ENCODE results near the gene ECHDC3. TPM values are rescaled to one million over a fixed set of nuclear protein-coding genes. Genes with fewer than 3 reads are reported as not detected.
"Not testable (repeated sequence)": the region's sequence is repeated elsewhere in the genome, so short reads cannot be mapped to it uniquely, and the experiment has no call there.

Gene ECHDC3
- total RNA-seq, 1 experiment from 2014 or later, result not detected

DNA sequence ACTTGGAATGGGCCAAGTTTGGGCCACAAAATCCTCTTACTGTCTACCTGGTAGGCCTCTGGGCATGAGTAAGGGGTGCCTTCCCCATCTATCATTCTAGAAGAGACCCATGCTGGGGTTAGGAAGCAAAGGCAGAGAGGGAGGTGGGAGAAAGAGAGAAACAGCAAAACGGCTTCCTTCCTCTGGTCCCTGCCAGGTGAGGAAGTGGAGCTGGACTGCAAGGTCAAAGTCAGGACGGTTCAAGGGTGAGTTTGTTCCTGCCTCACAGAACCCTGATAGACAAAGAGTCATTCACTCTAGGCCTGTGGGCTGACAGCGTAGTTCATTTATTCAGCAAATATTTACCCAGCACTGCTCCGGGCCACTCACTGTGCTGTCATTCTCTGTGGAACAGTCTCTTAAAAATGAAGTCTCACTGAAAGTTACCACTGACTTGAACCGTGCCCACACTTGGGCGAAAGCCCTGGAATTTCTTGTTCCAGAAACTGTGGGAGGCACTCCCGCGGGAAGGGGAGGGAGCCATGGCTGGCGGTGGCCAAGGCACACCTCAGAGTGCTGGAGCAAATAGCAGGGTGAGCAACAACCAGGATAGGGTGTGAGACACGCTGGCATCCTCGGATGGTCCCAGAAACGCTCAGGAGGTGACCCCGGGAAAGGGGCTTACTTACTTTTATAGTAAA lies 26.2 kb upstream of the ECHDC3 start:
- no peak for DNase-seq (ENCODE audit: low spot score)

DNA sequence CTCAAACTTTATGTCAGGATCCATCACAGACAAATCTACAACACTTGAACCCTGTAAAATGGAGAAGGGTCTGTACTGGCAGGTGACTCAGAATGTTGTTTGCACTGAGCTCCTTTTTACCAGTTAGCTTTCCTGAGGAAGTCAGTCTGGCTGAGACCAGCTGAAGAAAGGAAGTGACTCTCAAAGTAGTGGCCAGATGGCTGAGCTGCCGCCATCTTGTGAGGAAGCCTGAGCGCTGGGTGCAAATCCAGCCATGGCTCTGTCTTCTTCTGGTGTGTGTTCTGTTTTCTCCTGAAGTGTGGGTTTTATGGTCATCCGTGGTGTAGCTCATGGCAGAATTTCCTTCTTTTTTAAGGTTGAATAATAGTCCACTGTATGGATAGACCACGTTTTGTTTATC lies 25.5 kb upstream of the ECHDC3 start:
- DNase-seq (ENCODE audit: low spot score), result no peak

DNA sequence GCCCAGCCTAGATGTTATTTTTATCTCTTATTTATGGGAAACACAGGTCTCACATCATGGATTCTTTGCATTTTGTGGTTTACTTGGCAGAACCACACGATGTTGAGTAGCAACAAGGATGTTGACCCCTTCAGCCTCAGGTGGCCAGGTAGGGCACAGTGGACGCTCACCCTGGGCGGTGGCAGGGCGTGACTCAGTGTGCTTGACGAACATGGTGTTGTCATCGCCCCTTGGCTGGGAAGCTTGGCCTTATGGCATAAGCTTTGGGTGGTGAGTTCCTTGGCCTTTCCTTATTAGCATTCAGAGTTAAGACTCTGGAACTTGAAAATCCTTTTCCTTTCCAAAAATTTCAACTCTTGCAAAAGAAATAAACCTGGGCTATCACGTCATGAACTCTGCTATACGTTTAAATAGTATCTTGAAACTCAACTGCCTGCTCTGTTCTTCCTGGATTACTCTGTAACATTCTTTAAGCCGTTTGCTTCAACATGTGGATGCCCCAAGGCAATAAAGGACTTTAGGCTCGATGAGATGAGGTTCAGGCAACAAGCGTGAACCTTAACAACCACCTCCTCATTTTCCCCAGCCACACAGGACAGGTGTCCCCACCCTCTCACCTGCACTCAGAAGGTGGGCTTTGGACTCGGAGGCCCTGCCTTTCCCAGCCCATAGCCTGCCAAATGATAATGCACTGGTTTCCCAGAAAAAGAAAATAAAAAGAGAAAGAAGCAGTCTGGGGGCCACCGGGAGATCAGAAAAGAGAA lies 22.5 kb upstream of the ECHDC3 start:
- DNase-seq (ENCODE audit: low spot score), result peak; percentile 11

DNA sequence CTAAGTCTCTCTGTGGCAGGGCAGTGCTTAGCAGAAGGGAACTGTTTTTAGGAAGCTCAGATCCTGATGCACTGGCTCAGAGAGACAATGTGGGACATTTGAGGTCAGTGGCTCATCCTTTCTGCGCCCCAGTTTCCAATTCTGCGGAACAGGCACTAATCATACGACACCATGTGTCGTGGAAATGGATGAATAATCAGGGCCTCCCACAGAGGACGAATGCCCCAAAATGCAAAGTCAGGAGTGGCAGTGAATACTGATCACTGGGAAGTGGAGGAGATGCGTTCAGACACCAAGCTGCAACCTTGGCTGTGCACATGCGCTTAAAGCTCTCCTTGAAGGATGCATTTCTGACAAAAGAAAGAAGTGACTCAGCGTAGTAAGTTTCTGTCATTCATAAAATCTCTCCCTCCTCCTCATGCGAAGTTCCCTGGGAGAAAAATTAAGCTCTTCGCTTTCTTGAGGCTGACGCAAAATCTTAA lies 21.9 kb upstream of the ECHDC3 start:
- DNase-seq (ENCODE audit: low spot score), result no peak

DNA sequence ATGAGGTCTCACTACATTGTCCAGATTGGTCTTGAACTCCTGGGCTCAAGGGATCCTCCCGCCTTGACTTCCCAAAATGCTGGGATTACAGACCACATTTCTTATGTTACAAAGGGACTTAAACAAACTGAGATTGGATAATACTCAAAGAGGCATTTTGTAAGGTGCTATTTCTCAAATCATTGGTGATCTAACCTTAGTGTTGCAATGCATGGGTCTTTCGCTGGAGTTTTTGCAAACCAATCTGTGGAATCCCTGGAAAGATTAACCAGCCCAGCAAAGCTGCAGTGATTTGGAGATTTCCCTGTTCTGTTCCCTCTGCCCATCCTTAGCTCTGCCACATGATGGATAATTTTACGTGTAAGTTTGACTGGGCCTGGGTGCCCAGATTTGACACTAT lies 20.4 kb upstream of the ECHDC3 start:
- DNase-seq (ENCODE audit: low spot score), result no peak

DNA sequence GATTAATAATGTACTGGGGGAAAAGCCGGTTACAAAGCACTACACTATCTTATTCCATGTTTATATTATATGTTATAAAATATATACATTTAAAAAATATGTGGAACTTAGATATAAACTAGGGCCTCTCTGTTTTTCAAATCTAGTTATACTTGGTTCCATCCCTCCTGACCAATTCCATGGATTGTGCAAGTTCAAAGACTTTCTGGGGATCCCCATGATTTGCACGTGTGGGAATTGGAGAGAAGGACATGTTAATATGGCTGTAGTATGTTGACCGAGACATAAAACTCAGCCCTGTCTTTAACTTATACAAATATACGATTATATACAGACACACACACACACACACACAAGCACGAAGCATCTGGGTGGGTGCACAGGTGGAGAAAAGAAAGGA lies 18.8 kb upstream of the ECHDC3 start:
- no peak for DNase-seq (ENCODE audit: low spot score)

DNA sequence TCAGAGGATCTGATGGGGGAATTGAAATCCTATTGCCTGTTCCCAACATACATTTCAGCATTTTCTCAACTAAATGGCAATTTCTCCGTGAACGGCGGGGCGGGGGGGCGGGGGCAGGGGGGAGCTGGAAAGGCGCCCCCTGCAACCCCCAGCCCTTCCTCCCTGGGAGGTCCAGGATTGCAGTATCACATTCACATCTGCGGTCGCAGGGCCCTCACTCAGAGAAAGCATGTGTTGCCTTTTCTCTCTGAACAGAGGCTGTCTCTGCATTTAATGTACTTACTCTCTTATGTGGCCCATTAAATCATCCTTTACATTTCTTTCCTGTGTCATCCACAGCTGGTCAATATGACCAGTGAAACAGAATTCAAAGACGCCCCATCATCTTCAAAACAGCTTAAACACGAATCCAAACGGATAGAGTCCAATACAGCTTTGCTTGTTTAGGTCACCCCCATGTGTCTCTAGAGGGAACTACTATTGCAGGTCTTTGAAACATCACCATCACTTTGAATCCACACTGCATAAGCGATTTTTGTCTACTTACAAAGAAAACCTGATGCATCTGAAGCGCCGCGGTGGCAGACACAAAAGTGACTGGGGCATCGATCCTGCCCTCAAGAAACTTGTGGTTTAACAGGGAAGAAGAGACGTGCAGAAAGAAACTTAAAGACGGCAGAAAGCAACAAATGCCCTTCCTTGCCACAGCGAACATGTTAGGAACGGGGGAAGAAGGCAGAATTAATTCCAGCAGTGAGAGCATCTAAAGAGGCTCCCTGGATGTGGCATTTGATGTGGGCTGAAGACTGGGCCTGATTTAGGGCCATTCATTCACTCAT lies 17.0 kb upstream of the ECHDC3 start:
- DNase-seq (ENCODE audit: low spot score), result peak; percentile 65

DNA sequence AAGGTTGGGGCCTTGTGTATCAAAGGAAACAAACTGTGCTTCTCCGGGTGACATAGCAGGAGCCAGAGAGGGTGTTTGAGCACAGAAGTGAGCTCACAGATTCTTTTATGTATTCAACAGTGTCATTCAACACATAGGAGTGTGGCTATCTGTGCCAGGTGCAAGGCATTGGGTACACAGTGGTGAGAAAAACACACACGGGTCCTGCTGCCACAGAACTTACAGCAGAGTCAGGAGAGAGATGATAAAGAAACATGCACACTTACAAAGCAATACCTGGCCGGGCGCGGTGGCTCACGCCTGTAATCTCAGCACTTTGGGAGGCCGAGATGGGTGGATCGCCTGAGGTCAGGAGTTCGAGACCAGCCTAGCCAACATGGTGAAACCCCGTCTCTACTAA lies 16.3 kb upstream of the ECHDC3 start:
- no peak for DNase-seq (ENCODE audit: low spot score)

DNA sequence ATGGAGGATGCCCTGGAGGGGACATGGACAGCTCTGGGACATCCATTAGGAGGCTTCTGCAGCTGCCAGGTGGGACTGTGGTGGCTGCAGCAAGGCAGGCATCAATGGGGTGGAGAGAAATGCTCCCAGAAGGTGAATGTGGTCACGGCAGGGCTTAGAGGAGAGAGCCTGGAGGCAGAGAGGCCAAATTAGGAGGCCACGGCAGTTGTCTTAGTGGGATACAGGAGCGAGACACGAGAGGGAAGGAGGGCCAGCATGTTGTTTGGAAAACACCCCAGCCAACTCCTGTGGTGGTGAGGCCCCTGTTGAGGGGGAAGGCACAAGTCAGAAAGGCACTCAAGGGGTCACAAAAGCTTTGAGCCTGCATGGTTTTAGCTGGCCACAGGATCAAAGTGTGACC lies 14.6 kb upstream of the ECHDC3 start:
- DNase-seq (ENCODE audit: low spot score), result no peak

DNA sequence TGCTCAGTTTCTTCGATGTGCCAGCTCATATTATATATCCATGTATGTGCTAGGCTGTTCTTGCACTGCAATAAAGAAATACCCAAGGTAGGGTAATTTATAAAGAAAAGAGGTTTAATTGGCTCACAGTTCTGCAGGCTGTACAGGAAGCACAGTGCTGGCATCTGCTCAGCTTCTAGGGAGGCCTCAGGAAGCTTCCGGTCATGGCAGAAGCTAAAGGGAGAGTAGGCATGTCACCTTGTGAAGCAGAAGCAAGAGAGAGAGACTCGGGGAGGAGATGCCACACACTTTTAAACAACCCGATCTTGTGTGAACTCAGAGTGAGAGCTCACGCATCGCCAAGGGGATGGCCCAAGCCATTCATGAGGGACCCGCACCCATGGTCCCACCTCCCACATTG lies 13.8 kb upstream of the ECHDC3 start:
- DNase-seq (ENCODE audit: low spot score), result no peak

DNA sequence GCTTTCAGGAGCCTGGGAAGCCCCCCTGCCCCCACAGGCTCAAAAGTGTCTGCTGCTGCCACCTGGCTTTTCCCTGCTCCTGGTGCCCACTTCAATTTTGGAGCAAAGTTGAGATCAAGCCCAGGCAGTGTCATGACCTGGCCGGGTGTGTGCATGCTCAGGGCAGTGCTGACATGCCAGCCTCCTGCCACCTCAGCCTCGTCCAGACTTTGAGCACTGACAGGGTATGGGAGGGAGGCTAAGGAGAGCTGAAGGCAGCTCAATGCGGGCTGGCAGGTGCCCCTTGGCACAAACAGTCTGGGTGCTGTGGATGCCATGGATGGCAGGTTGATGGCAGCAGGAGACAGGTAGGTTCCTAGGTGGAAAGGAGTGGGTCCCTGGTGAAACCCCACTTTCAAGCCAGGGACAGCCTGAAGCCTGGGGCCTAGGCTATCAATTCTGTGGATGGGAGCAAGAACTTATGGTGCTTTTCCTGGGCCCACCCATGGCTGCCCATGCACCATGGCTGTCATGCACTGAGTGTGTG lies 12.3 kb upstream of the ECHDC3 start:
- no peak for DNase-seq (ENCODE audit: low spot score)

DNA sequence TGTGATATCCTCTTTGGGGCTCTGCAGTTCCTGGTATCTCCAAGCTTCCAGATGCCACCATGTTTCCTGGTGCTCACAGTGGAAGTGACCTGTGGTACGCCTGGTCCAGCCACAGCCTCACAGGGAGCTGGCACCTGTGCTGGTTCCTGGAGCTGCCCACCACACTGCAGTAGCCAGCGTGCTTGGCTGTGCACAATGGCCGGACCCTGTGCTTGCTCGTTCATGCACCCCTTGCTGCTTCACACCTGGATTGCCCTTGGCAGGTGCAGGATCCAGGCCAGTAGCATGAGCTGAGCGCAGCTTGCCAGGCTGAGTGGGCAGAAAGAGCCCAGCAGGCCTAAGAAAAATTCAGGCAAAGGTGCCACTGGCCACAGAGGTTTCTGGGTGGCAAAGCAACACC lies 11.4 kb upstream of the ECHDC3 start:
- DNase-seq (ENCODE audit: low spot score), result no peak

DNA sequence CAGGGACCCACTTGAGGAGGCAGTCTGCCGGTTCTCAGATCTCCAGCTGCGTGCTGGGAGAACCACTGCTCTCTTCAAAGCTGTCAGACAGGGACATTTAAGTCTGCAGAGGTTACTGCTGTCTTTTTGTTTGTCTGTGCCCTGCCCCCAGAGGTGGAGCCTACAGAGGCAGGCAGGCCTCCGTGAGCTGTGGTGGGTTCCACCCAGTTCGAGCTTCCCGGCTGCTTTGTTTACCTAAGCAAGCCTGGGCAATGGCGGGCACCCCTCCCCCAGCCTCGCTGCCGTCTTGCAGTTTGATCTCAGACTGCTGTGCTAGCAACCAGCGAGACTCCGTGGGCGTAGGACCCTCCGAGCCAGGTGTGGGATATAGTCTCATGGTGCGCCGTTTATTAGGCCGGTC lies 5.4 kb upstream of the ECHDC3 start:
- DNase-seq (ENCODE audit: low spot score), result not testable (repeated sequence)

DNA sequence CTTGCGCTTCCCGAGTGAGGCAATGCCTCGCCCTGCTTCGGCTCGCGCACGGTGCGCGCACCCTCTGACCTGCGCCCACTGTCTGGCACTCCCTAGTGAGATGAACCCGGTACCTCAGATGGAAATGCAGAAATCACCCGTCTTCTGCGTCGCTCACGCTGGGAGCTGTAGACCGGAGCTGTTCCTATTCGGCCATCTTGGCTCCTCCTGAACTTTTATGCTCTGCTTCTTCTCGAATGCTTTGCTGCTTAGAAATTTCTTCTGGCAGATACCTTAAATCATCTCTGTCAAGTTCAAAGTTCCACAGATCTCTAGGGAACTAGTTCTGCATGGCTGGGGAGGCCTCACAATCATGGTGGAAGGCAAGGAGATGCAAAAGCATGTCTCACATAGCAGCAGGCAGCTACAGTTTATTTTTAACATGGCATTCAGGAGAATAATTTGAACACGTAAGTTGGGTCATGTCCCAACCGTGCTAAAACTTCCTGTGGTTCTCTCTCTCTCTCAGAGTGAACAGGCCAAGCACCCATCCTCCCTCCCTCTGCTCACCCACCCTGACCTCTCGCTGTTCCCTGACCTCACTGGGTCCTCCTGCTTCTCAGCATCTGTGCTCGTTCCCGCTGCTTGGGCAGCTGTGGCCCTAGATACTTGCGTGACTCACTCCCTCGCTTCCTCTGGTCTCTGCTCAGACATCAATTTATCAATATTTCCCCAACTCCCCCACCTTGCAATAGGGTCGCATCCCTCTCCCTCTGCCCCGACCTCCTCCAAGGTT lies 4.7 kb upstream of the ECHDC3 start:
- not testable (repeated sequence) for DNase-seq (ENCODE audit: low spot score)

DNA sequence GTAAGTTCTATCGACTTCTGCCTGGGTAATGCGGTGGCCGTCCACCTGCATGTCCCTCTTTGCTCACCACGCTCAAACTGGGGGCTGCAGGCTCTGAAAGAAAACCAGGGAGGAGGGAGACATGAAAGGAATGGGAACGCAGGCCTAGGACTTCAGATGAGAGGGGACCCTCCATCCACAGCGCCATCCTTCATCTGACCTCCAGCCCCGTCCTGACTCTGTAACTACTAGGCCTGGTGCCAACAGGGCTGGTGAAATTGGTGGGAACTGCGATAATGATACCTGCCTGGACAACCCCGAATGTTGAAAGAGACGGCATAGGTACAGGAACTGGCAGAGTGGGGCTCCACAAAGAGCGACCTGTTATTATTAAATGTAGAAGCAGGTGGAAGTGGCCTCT lies 1.3 kb upstream of the ECHDC3 start:
- DNase-seq (ENCODE audit: low spot score), result no peak

DNA sequence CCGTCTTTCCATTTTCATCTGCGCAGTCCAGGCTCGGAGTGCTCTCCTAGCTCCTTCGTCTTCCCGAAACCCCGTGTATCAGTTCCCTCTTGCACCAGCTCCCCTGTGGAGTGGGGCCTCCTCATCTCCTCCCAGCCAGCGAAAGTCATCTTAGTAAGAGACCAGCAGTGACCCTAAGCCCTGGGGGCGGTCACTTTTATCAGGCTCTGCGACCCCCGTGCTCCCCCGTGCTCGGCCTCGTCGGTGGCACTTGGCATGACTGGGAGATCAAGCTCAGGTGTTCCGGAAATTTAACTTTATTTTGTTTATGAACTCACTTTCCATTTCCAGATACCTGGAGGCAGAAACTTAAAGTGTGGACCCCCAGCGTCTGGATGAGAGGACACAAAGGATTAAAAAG lies 574 bp upstream of the ECHDC3 start:
- no peak for DNase-seq (ENCODE audit: low spot score)

DNA sequence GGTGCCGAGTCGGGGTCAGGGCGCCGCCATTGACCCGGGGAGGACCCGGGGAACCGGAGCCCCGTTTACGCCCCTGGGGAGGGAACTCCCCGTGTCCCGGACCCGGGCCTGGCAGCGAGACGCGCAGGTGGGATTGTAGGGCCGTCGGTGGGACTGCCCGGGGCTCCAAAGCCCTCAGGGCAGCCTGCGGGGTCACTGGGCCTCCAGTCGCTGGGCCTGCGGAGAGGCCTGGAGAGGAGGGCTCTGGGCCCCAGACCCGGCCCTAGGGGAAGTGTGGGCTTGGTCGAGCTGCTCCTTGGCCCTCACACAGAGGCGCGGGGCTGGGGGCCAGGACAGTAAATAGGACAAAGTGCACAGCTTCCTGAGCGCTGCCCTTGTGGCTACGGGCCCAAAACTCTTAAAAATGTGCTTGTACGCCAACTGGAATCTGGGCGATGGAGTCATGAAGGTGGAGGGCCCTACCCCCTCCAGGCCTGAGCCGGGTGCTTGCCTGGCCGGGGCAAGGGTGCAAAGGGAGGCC lies 657 bp downstream of the ECHDC3 start:
- no peak for DNase-seq (ENCODE audit: low spot score)

DNA sequence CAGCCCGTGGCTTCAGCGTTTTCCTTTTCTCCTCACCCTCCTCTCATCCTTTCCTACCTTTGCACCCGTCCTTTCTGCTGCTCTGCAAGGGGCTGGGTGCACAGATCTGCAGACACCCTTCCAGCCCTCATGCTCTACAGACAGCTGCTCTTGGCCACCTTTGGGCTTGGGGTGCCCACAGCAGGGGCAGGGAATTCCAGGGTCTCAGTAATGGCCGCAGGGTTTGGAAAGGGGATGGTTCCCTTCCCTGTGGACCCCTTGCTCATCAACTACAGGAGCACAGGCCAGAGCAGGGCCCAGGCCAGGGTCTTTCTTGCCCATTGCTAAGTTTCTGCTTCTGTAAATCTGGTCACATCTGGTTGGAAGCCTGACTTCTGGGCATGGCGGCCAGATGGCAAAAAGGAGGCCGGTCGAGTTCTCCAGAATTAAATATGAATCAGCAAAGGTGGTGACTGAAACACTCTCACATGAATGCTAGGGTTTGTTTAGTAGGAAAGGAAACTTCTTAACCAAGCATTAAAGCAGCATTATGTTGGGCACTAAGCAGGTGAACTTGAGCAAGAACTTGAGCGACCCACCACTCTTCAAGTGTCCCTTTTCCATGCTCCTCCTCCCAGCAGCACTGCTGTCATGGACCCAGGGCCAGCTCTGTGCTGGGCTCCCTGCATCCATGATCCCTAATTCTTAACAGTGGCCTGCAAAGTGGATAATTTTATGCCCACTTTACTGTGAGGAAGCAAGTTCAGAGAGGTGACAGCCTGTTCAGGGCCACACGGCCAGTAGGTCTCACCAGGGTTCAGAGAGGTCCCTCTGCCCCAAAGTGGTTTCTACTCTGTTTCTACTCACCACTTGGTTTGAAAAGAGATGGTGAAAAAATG lies 1.5 kb downstream of the ECHDC3 start:
- DNase-seq (ENCODE audit: low spot score), result no peak

DNA sequence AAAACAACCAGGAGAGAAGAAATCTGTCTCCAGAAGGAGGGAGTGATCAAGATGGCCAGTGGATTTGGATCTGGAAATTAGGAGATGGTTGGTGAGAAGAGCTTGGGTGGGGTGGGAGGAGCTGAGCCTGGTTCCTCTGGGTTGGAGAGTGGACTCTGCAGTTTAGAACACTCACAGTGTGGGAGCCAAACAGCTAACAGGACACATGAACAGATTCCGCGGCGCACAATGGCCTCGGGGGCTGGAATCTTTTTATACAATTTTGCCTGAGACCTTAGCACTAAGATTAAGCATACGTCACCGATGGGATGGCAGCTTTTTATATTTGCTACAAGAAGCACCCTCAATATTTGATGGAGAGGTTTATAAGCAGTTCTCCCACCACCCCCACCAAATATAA lies 2.9 kb downstream of the ECHDC3 start:
- DNase-seq (ENCODE audit: low spot score), result no peak

DNA sequence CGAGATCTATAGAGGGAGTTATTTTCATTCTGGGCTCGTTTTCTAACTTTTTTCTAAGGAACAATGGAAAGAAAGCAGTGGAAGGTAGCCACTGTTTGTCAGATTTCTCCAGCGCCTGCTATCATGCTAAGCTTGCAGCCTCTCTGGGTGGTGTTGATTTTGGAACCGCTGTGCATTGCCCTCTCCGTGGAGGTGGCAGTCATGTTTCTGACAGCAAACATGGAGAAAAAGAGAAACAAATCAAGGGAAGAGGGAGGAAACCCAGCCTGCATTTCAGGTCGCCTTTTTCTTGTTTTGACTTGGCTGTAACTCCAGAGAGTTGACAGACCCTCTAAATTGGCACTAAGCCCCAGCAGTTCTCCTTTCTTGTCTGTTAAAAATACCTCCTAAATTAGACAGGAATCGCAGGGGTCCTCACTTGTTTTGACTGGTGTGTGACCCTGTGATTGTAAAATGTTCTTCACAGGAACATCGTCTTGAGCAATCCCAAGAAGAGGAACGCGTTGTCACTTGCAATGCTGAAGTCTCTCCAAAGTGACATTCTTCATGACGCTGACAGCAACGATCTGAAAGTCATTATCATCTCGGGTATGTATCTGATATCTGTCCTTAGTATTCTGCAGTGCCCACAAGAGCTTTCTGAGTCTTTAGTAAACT lies 4.8 kb downstream of the ECHDC3 start:
- DNase-seq (ENCODE audit: low spot score), result no peak
